ENCODE results near the gene ZNF385B.

ZNF385B gene

DNA sequence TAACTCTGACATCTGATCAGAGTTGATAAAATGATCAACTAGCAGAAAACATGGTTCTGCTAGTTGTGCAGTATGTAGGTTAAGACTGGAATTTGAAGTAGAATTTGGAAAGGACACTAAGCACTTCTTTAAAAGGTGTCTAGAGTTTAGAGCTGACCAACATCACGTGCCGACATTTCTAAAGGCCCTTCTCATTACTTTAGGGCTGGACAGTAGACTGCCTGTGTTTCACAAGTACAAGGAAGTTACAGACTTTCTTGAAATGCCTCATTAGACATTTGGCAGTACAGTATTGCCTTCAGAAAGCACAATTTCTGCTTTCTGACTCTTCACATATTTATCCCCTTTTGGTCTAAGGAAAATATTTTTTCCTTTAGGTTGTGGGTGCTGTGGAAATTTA lies 255.3 kb downstream of the ZNF385B start:
- H3K27me3 ChIP-seq (ENCODE audit: control insufficient read depth, insufficient read depth, low read length), result no peaks in the 10 kb centered on the region
- H3K27ac ChIP-seq (ENCODE audit: low read depth, low read length), result no peak overlapping the region
- H3K4me3 ChIP-seq (ENCODE audit: low read depth, low read length), result no peak overlapping the region
- no peak overlapping the region for H3K9ac ChIP-seq (ENCODE audit: low read depth, low read length)
- H3K36me3 ChIP-seq (ENCODE audit: control insufficient read depth, insufficient read depth, low read length), result no peaks in the 10 kb centered on the region
- peaks cover 8% of the 10 kb centered on the region for H3K4me1 ChIP-seq (ENCODE audit: control insufficient read depth, insufficient read depth, low read length)
- no peaks in the 10 kb centered on the region for H3K9me3 ChIP-seq (ENCODE audit: control insufficient read depth, insufficient read depth, low read length)

DNA sequence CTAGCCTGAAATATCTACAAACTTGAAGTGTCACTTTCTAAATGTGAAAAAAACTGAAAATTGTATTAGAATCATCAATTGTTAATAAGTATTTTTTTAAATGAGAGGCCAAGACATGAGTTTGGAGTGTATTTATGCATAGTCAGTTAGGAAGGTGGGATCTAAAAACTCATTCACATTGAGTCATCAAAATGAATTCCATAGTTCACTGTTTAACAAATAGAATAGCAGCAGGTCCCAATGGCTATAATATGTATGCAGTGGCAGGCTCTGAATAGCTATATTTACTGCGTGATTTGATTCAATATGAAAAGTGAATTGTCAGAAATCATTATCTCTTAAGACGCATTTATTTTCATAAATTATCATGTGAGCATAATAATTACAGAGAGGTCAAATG lies 256.1 kb downstream of the ZNF385B start:
- Histone ChIP-seq H3K36me3 (ENCODE audit: control insufficient read depth, insufficient read depth, low read length) (no peaks in the 10 kb centered on the region), H3K27me3 (ENCODE audit: control insufficient read depth, insufficient read depth, low read length) (no peaks in the 10 kb centered on the region), H3K27ac (ENCODE audit: low read depth, low read length) (no peak overlapping the region), H3K9me3 (ENCODE audit: control insufficient read depth, insufficient read depth, low read length) (no peaks in the 10 kb centered on the region), H3K4me3 (ENCODE audit: low read depth, low read length) (no peak overlapping the region), H3K4me1 (ENCODE audit: control insufficient read depth, insufficient read depth, low read length) (peaks cover 8% of the 10 kb centered on the region), H3K9ac (ENCODE audit: low read depth, low read length) (no peak overlapping the region)

DNA sequence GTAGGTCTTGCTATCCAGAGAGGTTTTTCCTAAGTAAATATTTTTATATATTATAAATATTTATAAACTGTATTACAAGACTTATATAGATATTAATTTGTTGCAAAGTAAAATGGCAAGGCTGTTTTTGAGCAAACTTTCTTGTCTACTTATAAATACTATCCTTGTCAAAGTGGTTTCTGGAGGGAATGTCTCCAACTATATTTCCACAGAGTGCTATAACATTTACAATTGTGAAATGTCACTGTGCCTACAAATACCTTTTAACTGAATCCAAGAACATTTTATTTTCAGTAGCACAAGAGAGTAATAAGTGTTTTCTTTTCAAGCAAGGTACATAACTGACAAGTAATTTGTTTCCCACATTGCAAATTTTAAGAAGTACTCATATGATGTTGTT lies 256.8 kb downstream of the ZNF385B start:
- Histone ChIP-seq H3K9me3 (ENCODE audit: control insufficient read depth, insufficient read depth, low read length) (no peaks in the 10 kb centered on the region), H3K36me3 (ENCODE audit: control insufficient read depth, insufficient read depth, low read length) (no peaks in the 10 kb centered on the region), H3K4me3 (ENCODE audit: low read depth, low read length) (no peak overlapping the region), H3K27me3 (ENCODE audit: control insufficient read depth, insufficient read depth, low read length) (no peaks in the 10 kb centered on the region), H3K9ac (ENCODE audit: low read depth, low read length) (no peak overlapping the region), H3K4me1 (ENCODE audit: control insufficient read depth, insufficient read depth, low read length) (peaks cover 8% of the 10 kb centered on the region), H3K27ac (ENCODE audit: low read depth, low read length) (no peak overlapping the region)

DNA sequence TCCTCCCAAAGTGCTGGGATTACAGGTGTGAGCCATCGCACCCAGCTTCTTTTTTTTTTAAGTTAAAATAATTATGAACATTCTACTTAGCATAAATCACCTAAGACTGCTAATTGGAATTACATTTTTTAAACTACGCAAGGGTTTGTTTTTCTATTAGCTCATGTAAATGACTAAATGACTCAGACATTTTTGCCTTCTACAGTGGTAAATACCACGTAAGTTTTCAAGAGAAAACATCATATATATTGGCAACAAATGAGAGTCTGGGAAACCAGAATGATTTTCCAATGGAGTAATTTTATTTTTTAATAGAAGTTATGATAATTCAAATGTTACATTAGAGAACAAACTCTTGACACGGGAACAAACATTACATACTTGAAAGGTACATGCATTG lies 259.0 kb downstream of the ZNF385B start:
- H3K9ac ChIP-seq (ENCODE audit: low read depth, low read length), result no peak overlapping the region
- no peaks in the 10 kb centered on the region for H3K9me3 ChIP-seq (ENCODE audit: control insufficient read depth, insufficient read depth, low read length)
- H3K36me3 ChIP-seq (ENCODE audit: control insufficient read depth, insufficient read depth, low read length), result no peaks in the 10 kb centered on the region
- no peak overlapping the region for H3K27ac ChIP-seq (ENCODE audit: low read depth, low read length)
- no peak overlapping the region for H3K4me3 ChIP-seq (ENCODE audit: low read depth, low read length)
- H3K4me1 ChIP-seq (ENCODE audit: control insufficient read depth, insufficient read depth, low read length), result no peaks in the 10 kb centered on the region
- no peaks in the 10 kb centered on the region for H3K27me3 ChIP-seq (ENCODE audit: control insufficient read depth, insufficient read depth, low read length)

DNA sequence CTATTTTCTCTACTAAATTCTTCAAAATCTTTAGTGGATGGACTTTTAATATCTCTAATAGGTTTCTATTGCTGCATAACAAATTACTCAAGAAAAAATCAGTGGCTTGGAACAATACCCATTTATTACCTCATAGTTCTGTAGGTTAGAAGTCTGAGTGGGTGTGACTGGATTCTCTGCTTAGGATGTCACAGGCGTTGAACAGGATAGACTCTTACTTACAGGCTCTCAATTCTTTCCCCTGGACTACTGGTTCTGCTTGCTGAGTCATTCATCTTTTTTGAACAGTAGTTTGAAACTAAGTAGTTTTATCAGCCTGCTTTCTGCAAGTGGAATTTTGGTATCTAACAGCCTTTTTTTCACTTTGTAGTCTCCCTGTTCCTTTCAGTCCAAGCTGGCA lies 265.4 kb downstream of the ZNF385B start:
- no peaks in the 10 kb centered on the region for H3K36me3 ChIP-seq (ENCODE audit: control insufficient read depth, insufficient read depth, low read length)
- H3K9me3 ChIP-seq (ENCODE audit: control insufficient read depth, insufficient read depth, low read length), result no peaks in the 10 kb centered on the region
- no peak overlapping the region for H3K4me3 ChIP-seq (ENCODE audit: low read depth, low read length)
- H3K27ac ChIP-seq (ENCODE audit: low read depth, low read length), result no peak overlapping the region
- peaks cover 4% of the 10 kb centered on the region for H3K4me1 ChIP-seq (ENCODE audit: control insufficient read depth, insufficient read depth, low read length)
- no peak overlapping the region for H3K9ac ChIP-seq (ENCODE audit: low read depth, low read length)
- H3K27me3 ChIP-seq (ENCODE audit: control insufficient read depth, insufficient read depth, low read length), result no peaks in the 10 kb centered on the region

DNA sequence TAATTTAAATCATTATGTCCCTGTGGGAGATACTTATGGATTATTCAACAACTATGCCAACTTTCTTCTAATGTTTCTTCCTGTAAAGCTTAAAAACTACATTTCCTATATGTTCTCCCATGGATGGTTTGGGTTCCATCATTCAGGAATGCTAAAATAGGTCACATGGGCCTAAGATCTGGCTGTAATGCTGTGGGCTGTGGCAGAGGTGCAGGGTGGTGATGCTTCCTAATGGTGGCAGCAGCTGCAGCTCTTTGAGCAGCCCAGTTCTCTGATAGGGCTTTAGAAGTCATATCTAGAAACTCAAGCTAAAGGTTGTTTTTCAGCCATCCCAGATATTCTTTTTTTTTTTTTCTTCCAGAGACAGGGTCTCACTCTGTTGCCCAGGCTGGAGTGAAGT lies 266.1 kb downstream of the ZNF385B start:
- Histone ChIP-seq H3K4me1 (ENCODE audit: control insufficient read depth, insufficient read depth, low read length) (peaks cover 4% of the 10 kb centered on the region), H3K36me3 (ENCODE audit: control insufficient read depth, insufficient read depth, low read length) (no peaks in the 10 kb centered on the region), H3K9me3 (ENCODE audit: control insufficient read depth, insufficient read depth, low read length) (no peaks in the 10 kb centered on the region), H3K4me3 (ENCODE audit: low read depth, low read length) (no peak overlapping the region), H3K27me3 (ENCODE audit: control insufficient read depth, insufficient read depth, low read length) (no peaks in the 10 kb centered on the region), H3K9ac (ENCODE audit: low read depth, low read length) (no peak overlapping the region), H3K27ac (ENCODE audit: low read depth, low read length) (no peak overlapping the region)

DNA sequence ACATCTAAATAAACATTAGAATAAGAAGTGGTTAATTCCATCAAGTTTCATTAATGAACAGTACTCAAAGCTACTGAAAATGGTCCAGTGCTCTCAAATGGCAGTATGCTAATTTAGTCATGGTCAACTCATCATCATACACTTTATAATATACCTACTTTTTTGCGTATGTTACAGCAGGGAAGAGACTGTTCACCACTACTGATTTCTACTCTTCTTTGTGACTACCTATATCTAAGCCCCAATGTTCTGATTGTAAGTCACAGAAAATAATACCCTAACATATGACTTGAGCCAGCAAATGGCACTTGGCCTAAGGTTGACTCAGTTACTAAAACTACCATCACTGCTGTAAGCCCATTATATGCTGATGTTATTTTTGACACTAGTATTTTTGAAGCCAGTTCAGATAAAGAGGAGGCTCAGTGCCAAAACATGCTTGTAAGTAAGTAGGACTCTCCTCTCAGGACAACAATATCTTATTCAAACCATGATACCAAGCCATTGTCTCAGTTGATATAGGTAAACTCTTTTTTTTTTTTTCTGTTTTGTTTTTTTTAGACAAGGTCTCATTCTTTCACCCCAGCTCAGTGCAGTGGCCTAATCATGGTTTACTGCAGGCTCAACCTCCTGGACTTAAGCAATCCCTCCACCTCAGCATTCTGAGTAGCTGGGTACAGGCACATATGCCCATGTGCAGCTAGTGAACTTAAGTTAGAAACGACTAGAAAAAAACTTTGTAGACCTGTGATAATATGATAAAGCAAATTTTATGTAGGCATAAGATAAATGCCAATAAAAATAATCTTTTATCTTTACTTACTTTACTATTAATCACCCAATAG lies 266.9 kb downstream of the ZNF385B start:
- peaks cover 8% of the 10 kb centered on the region for H3K4me1 ChIP-seq (ENCODE audit: control insufficient read depth, insufficient read depth, low read length)
- no peaks in the 10 kb centered on the region for H3K27me3 ChIP-seq (ENCODE audit: control insufficient read depth, insufficient read depth, low read length)

DNA sequence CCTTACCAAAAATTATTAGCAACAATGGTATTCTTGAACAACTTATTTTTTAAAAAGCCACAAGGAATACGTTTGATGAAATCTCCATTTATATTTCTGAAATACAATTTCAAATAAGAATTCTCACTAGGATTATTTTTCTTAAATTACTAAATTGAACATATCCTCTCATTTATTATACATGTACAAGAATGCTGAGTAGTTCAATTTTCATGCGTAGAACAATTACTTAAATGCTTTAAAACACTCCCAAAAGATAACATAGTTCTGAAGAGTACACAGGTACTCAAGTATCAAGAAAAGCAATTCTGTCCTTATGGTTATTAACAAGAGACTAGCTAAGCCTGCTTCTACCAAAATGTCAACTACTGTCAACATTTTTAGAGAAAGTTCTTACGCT lies 268.1 kb downstream of the ZNF385B start:
- Histone ChIP-seq H3K27me3 (ENCODE audit: control insufficient read depth, insufficient read depth, low read length) (no peaks in the 10 kb centered on the region), H3K9me3 (ENCODE audit: control insufficient read depth, insufficient read depth, low read length) (no peaks in the 10 kb centered on the region), H3K9ac (ENCODE audit: low read depth, low read length) (no peak overlapping the region), H3K36me3 (ENCODE audit: control insufficient read depth, insufficient read depth, low read length) (no peaks in the 10 kb centered on the region), H3K27ac (ENCODE audit: low read depth, low read length) (no peak overlapping the region), H3K4me3 (ENCODE audit: low read depth, low read length) (no peak overlapping the region), H3K4me1 (ENCODE audit: control insufficient read depth, insufficient read depth, low read length) (peaks cover 15% of the 10 kb centered on the region)

More for the DNA sequence above, 266.9 kb downstream of the ZNF385B start:
- H3K9ac ChIP-seq (ENCODE audit: low read depth, low read length), result no peak overlapping the region
- H3K9me3 ChIP-seq (ENCODE audit: control insufficient read depth, insufficient read depth, low read length), result no peaks in the 10 kb centered on the region
- no peaks in the 10 kb centered on the region for H3K36me3 ChIP-seq (ENCODE audit: control insufficient read depth, insufficient read depth, low read length)
- H3K4me3 ChIP-seq (ENCODE audit: low read depth, low read length), result no peak overlapping the region
- H3K27ac ChIP-seq (ENCODE audit: low read depth, low read length), result no peak overlapping the region

DNA sequence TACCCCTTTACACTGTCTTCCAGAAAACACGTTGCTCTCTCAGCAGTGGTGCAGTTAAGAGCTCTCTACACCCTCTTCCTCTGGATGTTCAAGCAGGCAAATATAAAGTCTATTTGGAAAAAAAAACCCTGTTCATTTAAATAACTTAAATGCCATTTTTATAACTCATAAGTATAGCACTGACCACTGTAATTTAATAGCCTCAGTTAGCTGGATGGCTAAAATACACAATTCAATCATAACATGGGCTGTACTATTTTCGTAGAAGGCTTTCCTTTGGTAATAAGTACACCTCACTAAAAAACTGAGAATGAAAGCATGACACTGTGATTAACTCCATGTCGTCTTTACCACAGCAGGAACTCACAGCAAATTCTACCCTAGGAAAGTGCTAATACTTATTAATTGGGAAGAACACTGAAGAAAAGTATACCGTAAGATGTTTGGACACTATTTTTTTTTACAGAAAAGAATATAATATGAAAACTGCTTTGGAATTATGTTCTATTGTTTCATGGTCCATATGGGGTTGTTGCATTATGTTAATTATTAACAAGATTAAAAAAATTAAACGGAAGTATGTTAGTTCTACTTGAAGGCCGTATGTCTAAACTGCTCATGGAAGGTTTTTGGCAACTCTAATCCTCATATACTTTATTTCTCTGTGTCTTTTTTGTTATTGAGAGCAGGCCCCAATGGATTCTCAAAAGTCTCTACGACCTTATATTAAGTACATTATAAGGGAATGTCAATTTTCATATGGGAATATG lies 269.1 kb downstream of the ZNF385B start:
- H3K4me1 ChIP-seq (ENCODE audit: control insufficient read depth, insufficient read depth, low read length), result peaks cover 15% of the 10 kb centered on the region
- no peak overlapping the region for H3K27ac ChIP-seq (ENCODE audit: low read depth, low read length)
- H3K4me3 ChIP-seq (ENCODE audit: low read depth, low read length), result no peak overlapping the region
- H3K9ac ChIP-seq (ENCODE audit: low read depth, low read length), result no peak overlapping the region
- no peaks in the 10 kb centered on the region for H3K36me3 ChIP-seq (ENCODE audit: control insufficient read depth, insufficient read depth, low read length)
- no peaks in the 10 kb centered on the region for H3K9me3 ChIP-seq (ENCODE audit: control insufficient read depth, insufficient read depth, low read length)
- no peaks in the 10 kb centered on the region for H3K27me3 ChIP-seq (ENCODE audit: control insufficient read depth, insufficient read depth, low read length)

DNA sequence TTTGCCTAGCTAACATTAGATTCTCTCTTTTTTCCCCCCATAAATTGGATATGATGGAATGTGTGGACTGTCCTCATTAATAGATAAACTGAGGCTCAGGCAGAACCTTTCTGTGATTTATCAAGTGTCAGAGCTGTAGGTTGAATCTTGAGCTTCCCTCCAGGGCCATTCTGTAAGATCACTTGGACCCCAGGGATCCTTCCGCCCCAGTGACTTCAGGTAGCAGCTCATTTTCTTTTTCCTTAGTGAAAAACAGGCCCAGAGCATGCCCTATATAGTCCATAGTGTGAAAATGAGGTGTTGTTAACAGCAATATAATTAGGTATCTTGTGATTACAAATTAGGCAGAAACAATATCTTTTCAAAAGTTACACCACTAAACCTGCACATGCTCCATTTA lies 269.7 kb downstream of the ZNF385B start:
- Histone ChIP-seq H3K27ac (ENCODE audit: low read depth, low read length) (no peak overlapping the region), H3K36me3 (ENCODE audit: control insufficient read depth, insufficient read depth, low read length) (no peaks in the 10 kb centered on the region), H3K9ac (ENCODE audit: low read depth, low read length) (no peak overlapping the region), H3K4me3 (ENCODE audit: low read depth, low read length) (no peak overlapping the region), H3K9me3 (ENCODE audit: control insufficient read depth, insufficient read depth, low read length) (no peaks in the 10 kb centered on the region), H3K4me1 (ENCODE audit: control insufficient read depth, insufficient read depth, low read length) (peaks cover 15% of the 10 kb centered on the region), H3K27me3 (ENCODE audit: control insufficient read depth, insufficient read depth, low read length) (no peaks in the 10 kb centered on the region)

DNA sequence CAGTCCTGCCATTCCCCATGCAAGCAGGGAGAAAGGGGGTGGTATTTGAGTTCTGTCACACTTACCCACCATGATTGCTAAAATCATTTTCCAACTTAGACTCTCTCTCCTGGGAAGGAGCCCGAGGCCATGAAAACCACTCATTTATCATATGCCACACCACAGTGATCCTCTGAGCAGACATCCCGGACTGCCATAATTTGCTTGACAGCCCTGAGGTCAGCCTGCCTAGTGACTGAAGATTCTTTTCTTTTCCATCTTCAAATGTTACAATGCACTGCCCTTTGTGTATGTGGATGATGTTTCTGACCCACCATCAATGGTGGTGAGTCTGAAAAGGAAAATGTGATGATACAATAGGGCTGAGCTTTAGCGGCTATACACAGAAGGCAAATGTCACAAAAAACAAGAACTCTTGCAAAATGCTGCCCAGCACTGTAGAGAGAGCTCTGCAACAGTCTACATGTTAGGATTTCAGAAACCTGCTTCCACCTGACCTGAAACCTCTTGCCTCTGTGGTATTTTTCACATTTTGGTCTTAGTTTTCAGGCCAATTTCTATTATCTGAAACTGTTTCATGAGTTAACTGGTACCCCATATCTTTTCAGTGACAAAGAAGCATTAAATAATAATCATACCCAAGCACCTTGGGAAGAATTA lies 272.8 kb downstream of the ZNF385B start:
- H3K9ac ChIP-seq (ENCODE audit: low read depth, low read length), result no peak overlapping the region
- H3K36me3 ChIP-seq (ENCODE audit: control insufficient read depth, insufficient read depth, low read length), result no peaks in the 10 kb centered on the region
- H3K4me3 ChIP-seq (ENCODE audit: low read depth, low read length), result no peak overlapping the region
- H3K27ac ChIP-seq (ENCODE audit: low read depth, low read length), result no peak overlapping the region
- H3K27me3 ChIP-seq (ENCODE audit: control insufficient read depth, insufficient read depth, low read length), result no peaks in the 10 kb centered on the region
- H3K4me1 ChIP-seq (ENCODE audit: control insufficient read depth, insufficient read depth, low read length), result peaks cover 15% of the 10 kb centered on the region
- no peaks in the 10 kb centered on the region for H3K9me3 ChIP-seq (ENCODE audit: control insufficient read depth, insufficient read depth, low read length)
